Osteoblast (primary cell): ENCODE results near the gene PGBD5. TPM values are rescaled to one million over a fixed set of nuclear protein-coding genes. Genes with fewer than 3 reads are reported as not detected.

Experiments
- DNase-seq: peaks from one replicate; pipeline ENCODE4 v3.0.0; 2011; ENCODE audit warnings: low spot score, mixed read lengths; ENCODE audit not compliant: insufficient read length; ENCODE audit errors: missing footprints
- H2AFZ ChIP-seq: 2 replicates; pipeline ENCODE4 v1.6.0; 2011; ENCODE audit warnings: mild to moderate bottlenecking, low read length
- H3K27ac ChIP-seq: 2 replicates; pipeline ENCODE4 v1.5.1; 2011; ENCODE audit warnings: mild to moderate bottlenecking, low read depth, low read length, moderate library complexity
- H3K27me3 ChIP-seq: 2 replicates; pipeline ENCODE4 v1.6.0; 2012; ENCODE audit warnings: mild to moderate bottlenecking, control low read depth, inconsistent platforms, low read length, moderate library complexity; ENCODE audit not compliant: insufficient read depth
- H3K36me3 ChIP-seq: 2 replicates; pipeline ENCODE4 v1.5.1; 2011; ENCODE audit warnings: mild to moderate bottlenecking, low read length, control low read depth, moderate library complexity; ENCODE audit not compliant: insufficient read depth
- H3K4me1 ChIP-seq: 2 replicates; pipeline ENCODE4 v1.5.1; 2011; ENCODE audit warnings: mild to moderate bottlenecking, low read length, control low read depth, moderate library complexity; ENCODE audit not compliant: insufficient read depth
- H3K4me2 ChIP-seq: 2 replicates; pipeline ENCODE4 v1.6.0; 2011; ENCODE audit warnings: mild to moderate bottlenecking, low read length; ENCODE audit not compliant: insufficient read depth
- H3K4me3 ChIP-seq: fragments of 200-600 bp; sonication (generic); 3 replicates; pipeline ENCODE4 v1.5.1; 2012; ENCODE audit warnings: mild to moderate bottlenecking, low read length, inconsistent platforms; ENCODE audit not compliant: insufficient read depth
- H3K79me2 ChIP-seq: 2 replicates; pipeline ENCODE4 v1.6.0; 2012; ENCODE audit warnings: mild to moderate bottlenecking, low read length, control low read depth, inconsistent platforms; ENCODE audit not compliant: insufficient read depth
- H3K9me3 ChIP-seq: 2 replicates; pipeline ENCODE4 v1.5.1; 2011; ENCODE audit warnings: low read depth, low read length, control low read depth
- H4K20me1 ChIP-seq: 2 replicates; pipeline ENCODE4 v1.6.0; 2012; ENCODE audit warnings: mild to moderate bottlenecking, low read length, control low read depth; ENCODE audit not compliant: insufficient read depth
- total RNA-seq: library from RNA; depleted of rRNA; stranded (reverse); fragments of >200 nt; gene quantifications from 2 replicates; pipeline ENCODE4 v1.2.3, GENCODE V29; 2012
- TF ChIP-seq, protein P1 (sequence below): IDR thresholded peaks from 2 replicates; pipeline ENCODE4 v1.5.1; 2011; ENCODE audit warnings: mild to moderate bottlenecking, low read depth, low read length, moderate library complexity; ENCODE audit errors: extremely low read depth

Gene PGBD5
- total RNA-seq, 1 donor: under 0.01 TPM

DNA sequence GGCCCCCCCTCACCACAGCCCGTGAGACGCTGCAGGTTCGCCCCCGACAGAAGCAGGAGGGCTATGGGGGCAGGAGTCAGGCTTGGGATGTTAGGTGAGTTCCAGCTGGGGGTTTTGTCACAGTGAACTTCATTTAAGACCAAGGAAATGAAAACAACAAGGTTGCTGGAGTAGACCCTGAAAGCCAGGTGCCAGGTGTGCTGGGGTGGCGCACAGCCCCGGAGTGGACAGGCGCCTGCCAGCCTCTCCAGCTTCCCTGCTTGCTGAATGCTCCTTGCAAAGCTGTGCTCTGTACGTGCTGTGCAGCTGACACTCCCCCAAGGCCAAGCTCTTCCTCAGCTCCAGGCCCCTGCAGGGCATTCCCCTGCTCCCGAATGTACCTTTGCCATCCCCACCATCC lies 102.4 kb downstream of the PGBD5 start:
- no peak overlapping the region for H3K4me3 ChIP-seq
- H3K27ac ChIP-seq: no peak overlapping the region
- no peaks in the 10 kb centered on the region for H3K27me3 ChIP-seq
- DNase-seq: no peak
- no peaks in the 10 kb centered on the region for H4K20me1 ChIP-seq
- H3K36me3 ChIP-seq: no peaks in the 10 kb centered on the region
- H2AFZ ChIP-seq: no peak overlapping the region
- TF ChIP-seq, protein P1, sequence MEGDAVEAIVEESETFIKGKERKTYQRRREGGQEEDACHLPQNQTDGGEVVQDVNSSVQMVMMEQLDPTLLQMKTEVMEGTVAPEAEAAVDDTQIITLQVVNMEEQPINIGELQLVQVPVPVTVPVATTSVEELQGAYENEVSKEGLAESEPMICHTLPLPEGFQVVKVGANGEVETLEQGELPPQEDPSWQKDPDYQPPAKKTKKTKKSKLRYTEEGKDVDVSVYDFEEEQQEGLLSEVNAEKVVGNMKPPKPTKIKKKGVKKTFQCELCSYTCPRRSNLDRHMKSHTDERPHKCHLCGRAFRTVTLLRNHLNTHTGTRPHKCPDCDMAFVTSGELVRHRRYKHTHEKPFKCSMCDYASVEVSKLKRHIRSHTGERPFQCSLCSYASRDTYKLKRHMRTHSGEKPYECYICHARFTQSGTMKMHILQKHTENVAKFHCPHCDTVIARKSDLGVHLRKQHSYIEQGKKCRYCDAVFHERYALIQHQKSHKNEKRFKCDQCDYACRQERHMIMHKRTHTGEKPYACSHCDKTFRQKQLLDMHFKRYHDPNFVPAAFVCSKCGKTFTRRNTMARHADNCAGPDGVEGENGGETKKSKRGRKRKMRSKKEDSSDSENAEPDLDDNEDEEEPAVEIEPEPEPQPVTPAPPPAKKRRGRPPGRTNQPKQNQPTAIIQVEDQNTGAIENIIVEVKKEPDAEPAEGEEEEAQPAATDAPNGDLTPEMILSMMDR: no peak
- H3K79me2 ChIP-seq: no peaks in the 10 kb centered on the region
- H3K4me1 ChIP-seq: no peaks in the 10 kb centered on the region
- H3K4me2 ChIP-seq: no peak overlapping the region
- no peaks in the 10 kb centered on the region for H3K9me3 ChIP-seq

DNA sequence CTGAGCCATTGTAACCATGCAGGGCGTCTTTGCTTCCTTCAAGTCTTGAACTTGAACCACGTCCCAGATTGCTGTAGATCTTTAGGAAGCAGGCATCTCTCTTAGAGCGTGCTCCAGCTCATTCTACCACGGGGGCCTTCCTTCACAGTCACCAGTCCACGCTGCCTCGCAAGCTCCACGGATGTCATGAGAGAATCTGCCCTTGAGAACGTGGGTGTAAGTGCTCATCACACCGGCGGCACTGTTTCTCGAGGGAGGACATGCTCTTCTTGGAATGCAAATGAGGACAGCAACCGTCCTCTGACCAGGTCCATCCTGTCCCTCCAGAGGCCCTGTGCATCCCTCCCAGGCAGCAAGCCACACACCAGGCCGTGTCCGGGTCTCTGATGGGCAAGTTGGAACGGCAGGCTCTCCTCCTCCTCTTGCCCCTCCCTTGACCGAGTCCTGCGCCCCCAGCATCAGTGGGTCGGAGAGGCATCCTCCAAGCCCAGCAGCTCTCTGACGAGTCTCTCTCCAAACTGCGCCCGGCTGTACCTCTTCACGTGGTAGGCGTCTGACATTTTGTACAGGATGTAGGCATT lies 103.1 kb downstream of the PGBD5 start:
- H3K4me3 ChIP-seq: no peak overlapping the region
- no peaks in the 10 kb centered on the region for H3K4me1 ChIP-seq
- no peak overlapping the region for H3K4me2 ChIP-seq
- no peaks in the 10 kb centered on the region for H4K20me1 ChIP-seq
- no peaks in the 10 kb centered on the region for H3K27me3 ChIP-seq
- TF ChIP-seq, protein P1: no peak
- no peaks in the 10 kb centered on the region for H3K79me2 ChIP-seq
- H2AFZ ChIP-seq: no peak overlapping the region
- no peak overlapping the region for H3K27ac ChIP-seq
- DNase-seq: no peak
- no peaks in the 10 kb centered on the region for H3K36me3 ChIP-seq
- H3K9me3 ChIP-seq: no peaks in the 10 kb centered on the region

DNA sequence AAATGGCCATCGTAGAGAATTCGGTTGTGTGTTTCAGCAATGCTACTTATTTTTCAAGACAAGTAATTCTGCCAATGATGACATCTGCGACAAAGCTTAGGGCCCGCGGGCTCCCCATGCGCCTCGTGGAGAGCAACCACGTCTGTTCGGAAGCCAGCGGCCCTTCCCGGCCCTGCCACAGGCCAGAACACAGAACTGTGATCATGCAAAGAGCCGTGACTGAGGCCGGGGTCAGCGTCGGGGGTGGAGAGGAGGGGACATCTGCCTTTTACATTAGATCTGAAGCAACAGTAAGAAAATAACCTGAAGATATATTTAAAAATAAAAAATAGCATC lies 103.7 kb downstream of the PGBD5 start:
- Histone ChIP-seq H3K4me1 (no peaks in the 10 kb centered on the region), H2AFZ (no peak overlapping the region), H3K27ac (no peak overlapping the region), H3K79me2 (no peaks in the 10 kb centered on the region), H3K4me2 (no peak overlapping the region), H3K9me3 (no peaks in the 10 kb centered on the region), H3K27me3 (no peaks in the 10 kb centered on the region), H3K4me3 (no peak overlapping the region), H4K20me1 (no peaks in the 10 kb centered on the region), H3K36me3 (no peaks in the 10 kb centered on the region)
- DNase-seq: no peak
- TF ChIP-seq, protein P1: no peak

DNA sequence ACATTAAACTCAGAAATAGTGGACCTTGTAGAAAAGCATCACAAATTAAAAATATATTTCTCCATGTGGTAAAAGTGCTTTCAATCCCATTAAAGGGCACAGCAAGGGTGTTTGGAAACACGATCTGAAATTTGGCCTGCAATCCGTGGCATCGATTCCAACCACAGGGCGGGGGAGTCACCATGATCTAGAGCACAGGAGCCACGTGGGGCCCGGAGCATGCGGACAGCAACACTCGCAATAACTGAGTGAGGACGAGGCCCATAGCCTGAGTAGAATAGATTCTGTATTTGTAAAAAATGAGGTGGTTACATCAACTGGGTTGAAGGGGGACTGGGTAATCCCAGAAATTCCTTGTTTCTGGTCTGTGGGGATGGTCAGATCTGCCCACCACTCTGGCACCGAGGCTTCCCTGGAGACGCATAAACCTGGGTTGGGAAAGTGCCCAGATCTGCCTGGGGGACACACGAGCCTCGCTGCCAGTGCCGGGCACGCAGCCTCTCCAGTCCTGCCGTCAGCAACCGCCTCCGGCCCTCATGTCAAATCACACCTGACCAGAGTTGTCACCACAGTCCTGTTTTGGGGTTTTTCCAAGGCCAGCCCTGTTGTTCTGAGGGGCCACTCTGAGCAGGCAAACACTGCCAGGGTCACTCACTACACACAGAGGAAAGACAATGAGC lies 104.3 kb downstream of the PGBD5 start:
- TF ChIP-seq, protein P1: no peak
- H3K4me3 ChIP-seq: no peak overlapping the region
- H3K79me2 ChIP-seq: no peaks in the 10 kb centered on the region
- no peak for DNase-seq
- H3K27ac ChIP-seq: no peak overlapping the region
- no peaks in the 10 kb centered on the region for H3K36me3 ChIP-seq
- H3K4me2 ChIP-seq: no peak overlapping the region
- H3K4me1 ChIP-seq: no peaks in the 10 kb centered on the region
- H3K9me3 ChIP-seq: no peaks in the 10 kb centered on the region
- H4K20me1 ChIP-seq: no peaks in the 10 kb centered on the region
- H3K27me3 ChIP-seq: peaks cover under 1% of the 10 kb centered on the region
- H2AFZ ChIP-seq: no peak overlapping the region
